Esophagus squamous epithelium (tissue), 4 donors: Measurements from ENCODE around the gene SMYD3.

ENCODE experiments used
- CTCF ChIP-seq, 6 experiments: fragments of 450-650 bp in 4 of 6; fragments of 200-600 bp in 2 of 6; sonication (generic) in 2 of 6; IDR thresholded peaks; one replicate each; pipeline ENCODE4 v1.5.1; 2016 to 2019; ENCODE audit warnings: antibody characterized with exemption in 6 of 6, mild to moderate bottlenecking in 4 of 6, moderate library complexity in 4 of 6
- POLR2A ChIP-seq, 4 donors: fragments of 450-650 bp; IDR thresholded peaks; one replicate each; pipeline ENCODE4 v1.6.1; 2017; ENCODE audit warnings: antibody characterized with exemption in 4 of 4, mild to moderate bottlenecking in 4 of 4, moderate library complexity in 3 of 4

GRCh38 chr1:246193537-246193936, 313.5 kb downstream of the SMYD3 start:
- no peak for TF ChIP-seq POLR2A (IDR thresholded peaks at IDR 0.05)
- TF ChIP-seq CTCF (IDR thresholded peaks at IDR 0.05) = no peak
